Measurements from ENCODE around the gene SNRPB.

SNRPB gene

GRCh38 chr20:2470423-2471193, at the start of gene SNRPB:
TSS of gene SNRPB (minus strand) at chr20:2470789. CDS start at chr20:2470690, 99 bp downstream.
- peak within 1 kb of the TSS; percentile 99 for H3K4me3 ChIP-seq (ENCODE audit: low read depth, low read length, poor library complexity, severe bottlenecking)
- H3K4me1 ChIP-seq (ENCODE audit: insufficient read depth, low read length, severe bottlenecking) = peaks cover 24% of the 10 kb centered on the region
- H3K9me2 ChIP-seq (ENCODE audit: low read depth, low read length) = no peaks in the 10 kb centered on the region
- H3K79me2 ChIP-seq (ENCODE audit: insufficient read depth, low read length) = peaks cover 32% of the 10 kb centered on the region
- peaks cover 7% of the 10 kb centered on the region; the same call in 1 of the 2 replicates for H4K20me1 ChIP-seq (ENCODE audit: insufficient read depth, low read length)
- peak within 1 kb of the TSS; percentile 88 for H3K27ac ChIP-seq (ENCODE audit: low read depth, low read length, poor library complexity, severe bottlenecking)
- H3K9ac ChIP-seq (ENCODE audit: low read length) = peak within 1 kb of the TSS; percentile 97
- TF ChIP-seq EZH2 (IDR thresholded peaks at IDR 0.05; ENCODE audit: borderline replicate concordance, low read length) (no peak), CTCF (IDR thresholded peaks at IDR 0.05; ENCODE audit: low read length) (no peak)
- H3K4me2 ChIP-seq (ENCODE audit: low read length) = peak within 1 kb of the TSS; percentile 99
- H3K27me3 ChIP-seq (ENCODE audit: insufficient read depth, low read length) = no peaks in the 10 kb centered on the region
- H3K36me3 ChIP-seq (ENCODE audit: insufficient read depth, low read length) = peaks cover 44% of the 10 kb centered on the region
- H3F3A ChIP-seq (ENCODE audit: insufficient read depth, low read length) = no peaks in the 10 kb centered on the region
- no peaks in the 10 kb centered on the region for H3K9me3 ChIP-seq (ENCODE audit: low read length)
- peak within 1 kb of the TSS; percentile 94 for H2AFZ ChIP-seq (ENCODE audit: low read length)

DNA sequence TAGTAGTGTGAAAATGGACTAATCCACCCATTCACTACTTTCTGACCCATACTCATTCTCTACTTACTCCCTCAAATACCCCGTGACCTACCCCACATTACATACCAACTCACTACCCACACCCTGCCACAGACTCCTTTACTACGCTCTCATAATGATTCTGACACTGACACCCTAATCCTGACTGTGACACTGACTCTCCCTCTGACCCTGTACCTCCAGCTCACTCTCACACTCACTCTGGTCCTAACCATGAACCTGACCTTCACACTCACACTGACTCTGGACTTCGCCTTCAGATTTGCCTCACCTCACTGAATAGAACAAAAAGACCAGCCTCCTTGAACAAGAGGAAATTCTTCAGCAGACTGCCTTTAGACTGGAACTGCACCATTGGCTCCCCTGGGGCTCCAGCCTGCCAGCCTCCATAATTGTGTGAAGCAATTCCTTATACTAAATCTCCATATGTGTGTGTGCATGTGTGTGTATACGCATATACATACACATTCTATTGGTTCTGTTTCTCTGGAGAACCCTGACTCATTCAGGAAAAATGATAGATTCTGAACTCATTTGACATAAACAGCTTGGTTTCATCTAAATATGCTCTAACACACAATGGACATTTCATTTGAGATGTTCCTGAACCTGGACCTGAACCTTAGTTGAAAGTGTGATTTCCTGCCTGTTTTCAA, 48.7 kb upstream of the SNRPB start:
- Histone ChIP-seq H3K27ac (ENCODE audit: low read depth, low read length, poor library complexity, severe bottlenecking) (no peak overlapping the region), H3K27me3 (ENCODE audit: insufficient read depth, low read length) (no peaks in the 10 kb centered on the region), H2AFZ (ENCODE audit: low read length) (no peak overlapping the region), H4K20me1 (ENCODE audit: insufficient read depth, low read length) (no peaks in the 10 kb centered on the region), H3K4me1 (ENCODE audit: insufficient read depth, low read length, severe bottlenecking) (no peaks in the 10 kb centered on the region), H3K4me2 (ENCODE audit: low read length) (no peak overlapping the region), H3K36me3 (ENCODE audit: insufficient read depth, low read length) (no peaks in the 10 kb centered on the region), H3F3A (ENCODE audit: insufficient read depth, low read length) (no peaks in the 10 kb centered on the region), H3K9me3 (ENCODE audit: low read length) (no peaks in the 10 kb centered on the region), H3K79me2 (ENCODE audit: insufficient read depth, low read length) (no peaks in the 10 kb centered on the region), H3K9me2 (ENCODE audit: low read depth, low read length) (no peaks in the 10 kb centered on the region), H3K4me3 (ENCODE audit: low read depth, low read length, poor library complexity, severe bottlenecking) (no peak overlapping the region), H3K9ac (ENCODE audit: low read length) (no peak overlapping the region)
- TF ChIP-seq CTCF (IDR thresholded peaks at IDR 0.05; ENCODE audit: low read length) = no peak
- TF ChIP-seq EZH2 (IDR thresholded peaks at IDR 0.05; ENCODE audit: borderline replicate concordance, low read length) = no peak

DNA sequence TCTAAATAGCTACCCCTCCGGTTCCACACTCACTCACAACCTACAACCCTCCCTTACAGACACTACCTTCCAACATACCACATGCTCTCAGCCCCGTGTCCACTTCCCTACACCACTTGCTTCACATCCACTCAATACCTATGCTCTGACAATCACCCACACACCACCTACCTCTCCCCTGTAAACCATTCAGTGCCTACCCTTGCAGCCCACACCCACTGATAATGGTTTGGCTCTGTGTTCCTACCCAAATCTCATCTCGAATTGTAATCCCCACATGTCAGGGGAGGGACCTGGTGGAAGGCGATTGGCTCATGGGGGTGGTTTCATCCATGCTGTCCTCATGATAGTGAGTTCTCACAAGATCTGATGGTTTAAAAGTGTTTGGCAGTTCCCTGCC, 48.0 kb upstream of the SNRPB start:
- H4K20me1 ChIP-seq (ENCODE audit: insufficient read depth, low read length) = no peaks in the 10 kb centered on the region
- H3K9me2 ChIP-seq (ENCODE audit: low read depth, low read length) = no peaks in the 10 kb centered on the region
- no peaks in the 10 kb centered on the region for H3K79me2 ChIP-seq (ENCODE audit: insufficient read depth, low read length)
- H3K27me3 ChIP-seq (ENCODE audit: insufficient read depth, low read length) = no peaks in the 10 kb centered on the region
- H3K9me3 ChIP-seq (ENCODE audit: low read length) = no peaks in the 10 kb centered on the region
- H3K4me3 ChIP-seq (ENCODE audit: low read depth, low read length, poor library complexity, severe bottlenecking) = no peak overlapping the region
- H3K27ac ChIP-seq (ENCODE audit: low read depth, low read length, poor library complexity, severe bottlenecking) = no peak overlapping the region
- H2AFZ ChIP-seq (ENCODE audit: low read length) = no peak overlapping the region
- H3K4me2 ChIP-seq (ENCODE audit: low read length) = no peak overlapping the region
- no peak overlapping the region for H3K9ac ChIP-seq (ENCODE audit: low read length)
- H3F3A ChIP-seq (ENCODE audit: insufficient read depth, low read length) = no peaks in the 10 kb centered on the region
- no peak for TF ChIP-seq CTCF (IDR thresholded peaks at IDR 0.05; ENCODE audit: low read length)
- no peak for TF ChIP-seq EZH2 (IDR thresholded peaks at IDR 0.05; ENCODE audit: borderline replicate concordance, low read length)
- H3K36me3 ChIP-seq (ENCODE audit: insufficient read depth, low read length) = no peaks in the 10 kb centered on the region
- no peaks in the 10 kb centered on the region for H3K4me1 ChIP-seq (ENCODE audit: insufficient read depth, low read length, severe bottlenecking)

All from OCI-LY1 (cell line).